Tibial nerve (tissue), 4 donors: ENCODE results near the gene PSD2.

Experiments
- CTCF ChIP-seq, 5 experiments: fragments of 200-600 bp in 3 of 5; fragments of 450-650 bp in 2 of 5; sonication (generic) in 3 of 5; IDR thresholded peaks; one replicate each; pipeline ENCODE4 v1.5.1; 2016 to 2019; ENCODE audit warnings: antibody characterized with exemption in 5 of 5, mild to moderate bottlenecking in 3 of 5, moderate library complexity in 2 of 5
- EP300 ChIP-seq, 2 donors: sonication (generic); formaldehyde crosslinking; IDR thresholded peaks; one replicate each; pipeline ENCODE4 v1.6.1; 2017; ENCODE audit warnings: antibody characterized with exemption in 2 of 2, mild to moderate bottlenecking in 1 of 2
- POLR2A ChIP-seq, 2 donors: fragments of 450-650 bp; IDR thresholded peaks; one replicate each; pipeline ENCODE4 v1.6.1; 2017; ENCODE audit warnings: antibody characterized with exemption in 2 of 2, mild to moderate bottlenecking in 2 of 2, moderate library complexity in 2 of 2

- TF ChIP-seq POLR2A (IDR thresholded peaks at IDR 0.05) (no peak), CTCF (IDR thresholded peaks at IDR 0.05) (no peak), EP300 (IDR thresholded peaks at IDR 0.05) (no peak)
Measured at GRCh38 chr5:139864716-139865483, 69.3 kb downstream of the PSD2 start.
